22Rv1 (cell line): Measurements from ENCODE around the gene CDK13.

Source experiments
- CTCF ChIP-seq: fragments of 450-650 bp; IDR thresholded peaks from 2 replicates; pipeline ENCODE4 v1.5.1; 2017; ENCODE audit warnings: mild to moderate bottlenecking
- ZFX ChIP-seq: fragments of 450-650 bp; IDR thresholded peaks from 2 replicates; pipeline ENCODE4 v1.6.1; 2017; ENCODE audit warnings: antibody characterized with exemption, borderline replicate concordance

DNA sequence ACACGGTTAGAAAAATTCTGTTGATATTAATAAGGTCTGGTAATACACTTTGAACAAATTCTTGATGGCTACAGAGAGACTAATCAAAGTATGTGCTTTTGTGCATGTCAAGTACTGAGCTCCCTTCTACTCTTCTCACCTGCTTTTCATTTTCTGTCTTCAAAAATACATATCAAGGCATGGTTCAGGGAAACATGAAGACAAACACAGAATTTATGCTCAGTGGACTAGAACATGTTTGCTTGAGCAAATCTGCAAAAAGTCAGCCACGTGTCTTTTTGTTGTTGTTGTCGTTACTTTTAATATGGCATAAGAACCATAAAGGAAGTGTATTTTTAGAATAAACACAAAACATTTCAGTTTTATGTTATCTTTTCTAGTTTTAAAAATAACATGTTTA lies 21.9 kb downstream of the CDK13 start:
- no peak for TF ChIP-seq CTCF
- TF ChIP-seq ZFX, result no peak
